DOHH2 (cell line): ENCODE results near the gene CCT5.
"Not testable (repeated sequence)": the region's sequence is repeated elsewhere in the genome, so short reads cannot be mapped to it uniquely, and the experiment has no call there.

ENCODE experiments used
- H3F3A ChIP-seq: fragments of 200-600 bp; sonication (generic), shearing (Covaris generic); 2 replicates; pipeline ENCODE4 v1.6.0; 2016; ENCODE audit warnings: antibody characterized with exemption, mild to moderate bottlenecking; ENCODE audit not compliant: control insufficient read depth, insufficient read depth
- H3K27ac ChIP-seq: fragments of 200-600 bp; sonication (generic); 2 replicates; pipeline ENCODE4 v1.5.1; 2014; ENCODE audit warnings: low read depth, mild to moderate bottlenecking, low read length, moderate library complexity
- H3K27me3 ChIP-seq: fragments of 200-600 bp; sonication (generic); 2 replicates; pipeline ENCODE4 v1.6.1; 2014; ENCODE audit warnings: mild to moderate bottlenecking, low read length, mixed read lengths; ENCODE audit not compliant: control insufficient read depth
- H3K36me3 ChIP-seq: fragments of 200-600 bp; sonication (generic); 2 replicates; pipeline ENCODE4 v1.6.1; 2014; ENCODE audit warnings: mild to moderate bottlenecking, low read length, moderate library complexity, mixed read lengths; ENCODE audit not compliant: control insufficient read depth
- H3K4me1 ChIP-seq: fragments of 200-600 bp; sonication (generic); 2 replicates; pipeline ENCODE4 v1.6.1; 2014; ENCODE audit warnings: mild to moderate bottlenecking, low read length, mixed read lengths; ENCODE audit not compliant: control insufficient read depth
- H3K4me2 ChIP-seq: fragments of 200-600 bp; sonication (generic); 2 replicates; pipeline ENCODE4 v1.6.0; 2014; ENCODE audit warnings: mild to moderate bottlenecking, low read length, moderate library complexity
- H3K4me3 ChIP-seq: fragments of 200-600 bp; sonication (generic); 2 replicates; pipeline ENCODE4 v1.5.1; 2014; ENCODE audit warnings: mild to moderate bottlenecking, low read length, mixed read lengths
- H3K79me2 ChIP-seq: fragments of 200-600 bp; sonication (generic); 2 replicates; pipeline ENCODE4 v1.6.1; 2014; ENCODE audit warnings: mild to moderate bottlenecking, low read length, mixed read lengths; ENCODE audit not compliant: control insufficient read depth
- H3K9me2 ChIP-seq: fragments of 200-600 bp; sonication (generic); replicated peaks from 2 replicates; pipeline ENCODE4 v1.6.1; 2014; ENCODE audit warnings: mild to moderate bottlenecking, low read length, mixed read lengths; ENCODE audit not compliant: control insufficient read depth
- H3K9me3 ChIP-seq: fragments of 200-600 bp; sonication (generic); 2 replicates; pipeline ENCODE4 v1.6.1; 2014; ENCODE audit warnings: antibody characterized with exemption, low read length, mixed read lengths; ENCODE audit not compliant: control insufficient read depth, insufficient read depth
- H4K20me1 ChIP-seq: fragments of 200-600 bp; sonication (generic); 2 replicates; pipeline ENCODE4 v1.6.0; 2014; ENCODE audit warnings: low read depth, mild to moderate bottlenecking, antibody characterized with exemption, low read length, moderate library complexity; ENCODE audit not compliant: control insufficient read depth, insufficient read depth
- CTCF ChIP-seq: fragments of 200-600 bp; sonication (generic); IDR thresholded peaks from one replicate; pipeline ENCODE4 v1.5.1; 2014; ENCODE audit warnings: antibody characterized with exemption, mild to moderate bottlenecking, low read depth, low read length; ENCODE audit not compliant: poor library complexity, severe bottlenecking
- EZH2phosphoT487 ChIP-seq: fragments of 200-600 bp; sonication (generic); IDR thresholded peaks from 2 replicates; pipeline ENCODE4 v1.6.1; 2017; ENCODE audit warnings: borderline replicate concordance, mild to moderate bottlenecking, antibody characterized with exemption, low read length, moderate library complexity, mixed read lengths

The CCT5 gene

GRCh38 chr5:10268100-10268499, 18.0 kb downstream of the CCT5 start:
- H3K27ac ChIP-seq, result no peak overlapping the region
- no peak overlapping the region for H3K4me2 ChIP-seq
- H3K27me3 ChIP-seq, result no peaks in the 10 kb centered on the region
- H3K4me1 ChIP-seq, result no peaks in the 10 kb centered on the region
- no peak for TF ChIP-seq EZH2phosphoT487
- no peak for TF ChIP-seq CTCF
- peaks cover 9% of the 10 kb centered on the region; the same call in 1 of the 2 replicates for H4K20me1 ChIP-seq
- peaks cover 33% of the 10 kb centered on the region for H3K36me3 ChIP-seq
- no peak overlapping the region for H3K4me3 ChIP-seq
- no peaks in the 10 kb centered on the region for H3K9me2 ChIP-seq
- H3K9me3 ChIP-seq, result no peaks in the 10 kb centered on the region
- peaks cover 36% of the 10 kb centered on the region for H3F3A ChIP-seq
- no peaks in the 10 kb centered on the region for H3K79me2 ChIP-seq

- no peak overlapping the region for H3K27ac ChIP-seq
- H3K9me2 ChIP-seq, result no peaks in the 10 kb centered on the region
- no peaks in the 10 kb centered on the region for H3K4me1 ChIP-seq
- H3K4me2 ChIP-seq, result no peak overlapping the region
- no peaks in the 10 kb centered on the region for H3K27me3 ChIP-seq
- TF ChIP-seq EZH2phosphoT487, result no peak
- TF ChIP-seq CTCF, result no peak
- H3K79me2 ChIP-seq, result no peaks in the 10 kb centered on the region
- no peak overlapping the region for H3K4me3 ChIP-seq
- H4K20me1 ChIP-seq, result no peaks in the 10 kb centered on the region
- H3K36me3 ChIP-seq, result no peaks in the 10 kb centered on the region
- no peaks in the 10 kb centered on the region for H3F3A ChIP-seq
- no peaks in the 10 kb centered on the region for H3K9me3 ChIP-seq
These were observed 22.2 kb downstream of the CCT5 start for GRCh38 chr5:10272053-10272874.

GRCh38 chr5:10272875-10273209, 22.8 kb downstream of the CCT5 start:
- H3K27me3 ChIP-seq, H3K4me3 ChIP-seq, H3K9me2 ChIP-seq, H3K27ac ChIP-seq, H3K36me3 ChIP-seq, H4K20me1 ChIP-seq, H3K79me2 ChIP-seq, H3K4me2 ChIP-seq, H3K4me1 ChIP-seq, H3F3A ChIP-seq, H3K9me3 ChIP-seq: not testable (repeated sequence)

GRCh38 chr5:10275460-10275859, 25.4 kb downstream of the CCT5 start:
- H3K9me3 ChIP-seq, result no peaks in the 10 kb centered on the region
- no peaks in the 10 kb centered on the region for H3K36me3 ChIP-seq
- H3K27ac ChIP-seq, result no peak overlapping the region
- no peaks in the 10 kb centered on the region for H3K9me2 ChIP-seq
- H4K20me1 ChIP-seq, result no peaks in the 10 kb centered on the region
- no peaks in the 10 kb centered on the region for H3K4me1 ChIP-seq
- H3K79me2 ChIP-seq, result no peaks in the 10 kb centered on the region
- H3K4me2 ChIP-seq, result no peak overlapping the region
- H3K4me3 ChIP-seq, result no peak overlapping the region
- no peak for TF ChIP-seq CTCF
- H3K27me3 ChIP-seq, result no peaks in the 10 kb centered on the region
- no peaks in the 10 kb centered on the region for H3F3A ChIP-seq
